NCI-H2107 treated with DMSO at 0.1 percent for 48 hours (cell line): ENCODE data around the gene ANKRD23.
"Not testable (repeated sequence)": the region's sequence is repeated elsewhere in the genome, so short reads cannot be mapped to it uniquely, and the experiment has no call there.

ENCODE experiments used
- DNase-seq: peaks from one replicate; lab custom pipeline; 2025; ENCODE audit not compliant: unreplicated experiment; lab: John Stamatoyannopoulos, UW

Gene ANKRD23

GRCh38 chr2:96843538-96844268 lies at the start of gene ANKRD23:
ANKRD23 (minus strand) TSS chr2:96844021; CDS start chr2:96843992, 29 bp downstream.
- no peak for DNase-seq

GRCh38 chr2:96891591-96892333 lies 47.9 kb upstream of the ANKRD23 start:
- no peak for DNase-seq

- DNase-seq, result no peak
Measured at GRCh38 chr2:96890726-96891385, 47.0 kb upstream of the ANKRD23 start.

GRCh38 chr2:96890252-96890651 lies 46.4 kb upstream of the ANKRD23 start:
- no peak for DNase-seq

- DNase-seq, result not testable (repeated sequence)
Measured at GRCh38 chr2:96889502-96889901, 45.7 kb upstream of the ANKRD23 start.

GRCh38 chr2:96888072-96889011 lies 44.5 kb upstream of the ANKRD23 start:
- DNase-seq, result peak; percentile 30

- no peak for DNase-seq
Measured at GRCh38 chr2:96887493-96888012, 43.7 kb upstream of the ANKRD23 start.

GRCh38 chr2:96885432-96886347 lies 41.9 kb upstream of the ANKRD23 start:
- no peak for DNase-seq

GRCh38 chr2:96884299-96885094 lies 40.7 kb upstream of the ANKRD23 start:
- DNase-seq, result no peak

- no peak for DNase-seq
Measured at GRCh38 chr2:96883306-96883705, 39.5 kb upstream of the ANKRD23 start.

- no peak for DNase-seq
Measured at GRCh38 chr2:96882906-96883305, 39.1 kb upstream of the ANKRD23 start.

GRCh38 chr2:96882230-96882629 lies 38.4 kb upstream of the ANKRD23 start:
- DNase-seq, result no peak

- no peak for DNase-seq
Measured at GRCh38 chr2:96881349-96882195, 37.8 kb upstream of the ANKRD23 start.

GRCh38 chr2:96880891-96881273 lies 37.1 kb upstream of the ANKRD23 start:
- no peak for DNase-seq

- DNase-seq, result no peak
Measured at GRCh38 chr2:96879545-96880040, 35.8 kb upstream of the ANKRD23 start.

- DNase-seq, result no peak
Measured at GRCh38 chr2:96878796-96879544, 35.1 kb upstream of the ANKRD23 start.

GRCh38 chr2:96878171-96878570 lies 34.4 kb upstream of the ANKRD23 start:
- no peak for DNase-seq
